Activated T-cell treated with anti-CD3 and anti-CD28 coated beads, Interleukin-2, amount 50 U/mL, for 24 hours (primary cell): ENCODE data around the gene MPO.

ENCODE experiments used
- DNase-seq: peaks from one replicate; pipeline ENCODE4 v3.0.0-alpha.2; 2020
- H3K27ac Mint-ChIP-seq: 2 replicates; pipeline ENCODE4 v1.8.0; 2020; ENCODE audit warnings: mild to moderate bottlenecking, mixed read lengths
- H3K27me3 Mint-ChIP-seq: 2 replicates; pipeline ENCODE4 v1.8.0; 2020; ENCODE audit warnings: mixed read lengths
- H3K36me3 Mint-ChIP-seq: 2 replicates; pipeline ENCODE4 v1.8.0; 2020; ENCODE audit warnings: low read depth, mixed read lengths
- H3K4me1 Mint-ChIP-seq: 2 replicates; pipeline ENCODE4 v1.8.0; 2020; ENCODE audit warnings: low read depth, mixed read lengths
- H3K4me3 Mint-ChIP-seq: 2 replicates; pipeline ENCODE4 v1.8.0; 2020; ENCODE audit warnings: mild to moderate bottlenecking, moderate library complexity, mixed read lengths
- H3K9me3 Mint-ChIP-seq: 2 replicates; pipeline ENCODE4 v1.8.0; 2020; ENCODE audit warnings: mixed read lengths

The MPO gene

GRCh38 chr17:58281511-58282011 is 826 bp upstream of the MPO start:
- no peak overlapping the region for H3K4me3 Mint-ChIP-seq
- H3K9me3 Mint-ChIP-seq = no peaks in the 10 kb centered on the region
- H3K36me3 Mint-ChIP-seq = no peaks in the 10 kb centered on the region
- peaks cover 4% of the 10 kb centered on the region for H3K4me1 Mint-ChIP-seq
- no peak overlapping the region for H3K27ac Mint-ChIP-seq
- peaks cover 33% of the 10 kb centered on the region for H3K27me3 Mint-ChIP-seq
- DNase-seq = no peak

- no peak for DNase-seq
- Mint-ChIP-seq H3K36me3 (no peaks in the 10 kb centered on the region), H3K9me3 (no peaks in the 10 kb centered on the region), H3K27ac (no peak overlapping the region), H3K4me1 (peaks cover 4% of the 10 kb centered on the region), H3K27me3 (peaks cover 33% of the 10 kb centered on the region), H3K4me3 (no peak overlapping the region)
Measured at GRCh38 chr17:58279736-58280479, 827 bp downstream of the MPO start.

GRCh38 chr17:58279016-58279711 is 1.6 kb downstream of the MPO start:
- H3K9me3 Mint-ChIP-seq = no peaks in the 10 kb centered on the region
- no peak for DNase-seq
- H3K27ac Mint-ChIP-seq = no peak overlapping the region
- H3K4me3 Mint-ChIP-seq = no peak overlapping the region
- peaks cover 33% of the 10 kb centered on the region for H3K27me3 Mint-ChIP-seq
- H3K36me3 Mint-ChIP-seq = no peaks in the 10 kb centered on the region
- H3K4me1 Mint-ChIP-seq = peaks cover 4% of the 10 kb centered on the region

GRCh38 chr17:58278661-58279015 is 2.1 kb downstream of the MPO start:
- Mint-ChIP-seq H3K27me3 (peaks cover 32% of the 10 kb centered on the region), H3K36me3 (no peaks in the 10 kb centered on the region), H3K9me3 (no peaks in the 10 kb centered on the region), H3K4me1 (peaks cover 6% of the 10 kb centered on the region), H3K27ac (no peak overlapping the region), H3K4me3 (no peak overlapping the region)
- DNase-seq = no peak

GRCh38 chr17:58277802-58278595 is 2.7 kb downstream of the MPO start:
- peaks cover 12% of the 10 kb centered on the region for H3K4me1 Mint-ChIP-seq
- no peaks in the 10 kb centered on the region for H3K9me3 Mint-ChIP-seq
- H3K27ac Mint-ChIP-seq = no peak overlapping the region
- no peak for DNase-seq
- H3K27me3 Mint-ChIP-seq = peaks cover 31% of the 10 kb centered on the region
- no peak overlapping the region for H3K4me3 Mint-ChIP-seq
- no peaks in the 10 kb centered on the region for H3K36me3 Mint-ChIP-seq

GRCh38 chr17:58277107-58277801 is 3.5 kb downstream of the MPO start:
- no peak overlapping the region for H3K4me3 Mint-ChIP-seq
- no peaks in the 10 kb centered on the region for H3K9me3 Mint-ChIP-seq
- H3K36me3 Mint-ChIP-seq = no peaks in the 10 kb centered on the region
- peaks cover 31% of the 10 kb centered on the region for H3K27me3 Mint-ChIP-seq
- H3K4me1 Mint-ChIP-seq = peaks cover 12% of the 10 kb centered on the region
- H3K27ac Mint-ChIP-seq = no peak overlapping the region
- DNase-seq = no peak

- no peaks in the 10 kb centered on the region for H3K9me3 Mint-ChIP-seq
- DNase-seq = no peak
- H3K36me3 Mint-ChIP-seq = no peaks in the 10 kb centered on the region
- no peak overlapping the region for H3K27ac Mint-ChIP-seq
- H3K4me1 Mint-ChIP-seq = peaks cover 12% of the 10 kb centered on the region
- no peak overlapping the region for H3K4me3 Mint-ChIP-seq
- H3K27me3 Mint-ChIP-seq = peaks cover 31% of the 10 kb centered on the region
Measured at GRCh38 chr17:58276423-58276822, 4.3 kb downstream of the MPO start.

- no peak for DNase-seq
- H3K4me3 Mint-ChIP-seq = no peak overlapping the region
- H3K36me3 Mint-ChIP-seq = no peaks in the 10 kb centered on the region
- no peaks in the 10 kb centered on the region for H3K9me3 Mint-ChIP-seq
- H3K4me1 Mint-ChIP-seq = peaks cover 12% of the 10 kb centered on the region
- H3K27ac Mint-ChIP-seq = no peak overlapping the region
- H3K27me3 Mint-ChIP-seq = peaks cover 26% of the 10 kb centered on the region
Measured at GRCh38 chr17:58275417-58275816, 5.3 kb downstream of the MPO start.

- no peaks in the 10 kb centered on the region for H3K9me3 Mint-ChIP-seq
- H3K27me3 Mint-ChIP-seq = peaks cover 10% of the 10 kb centered on the region
- DNase-seq = no peak
- H3K4me1 Mint-ChIP-seq = peaks cover 8% of the 10 kb centered on the region
- no peak overlapping the region for H3K4me3 Mint-ChIP-seq
- H3K36me3 Mint-ChIP-seq = no peaks in the 10 kb centered on the region
- H3K27ac Mint-ChIP-seq = no peak overlapping the region
Measured at GRCh38 chr17:58273453-58274104, 7.2 kb downstream of the MPO start.

- Mint-ChIP-seq H3K9me3 (no peaks in the 10 kb centered on the region), H3K4me3 (no peak overlapping the region), H3K36me3 (no peaks in the 10 kb centered on the region), H3K27me3 (peaks cover 5% of the 10 kb centered on the region), H3K4me1 (peaks cover 8% of the 10 kb centered on the region), H3K27ac (no peak overlapping the region)
- no peak for DNase-seq
Measured at GRCh38 chr17:58272367-58273280, 8.1 kb downstream of the MPO start.

- Mint-ChIP-seq H3K36me3 (no peaks in the 10 kb centered on the region), H3K27ac (no peak overlapping the region), H3K27me3 (peaks cover 16% of the 10 kb centered on the region), H3K4me3 (no peak overlapping the region), H3K4me1 (peaks cover 8% of the 10 kb centered on the region), H3K9me3 (no peaks in the 10 kb centered on the region)
- DNase-seq = no peak
Measured at GRCh38 chr17:58271216-58271931, 9.4 kb downstream of the MPO start.

GRCh38 chr17:58270476-58271215 is 10.1 kb downstream of the MPO start:
- no peak for DNase-seq
- Mint-ChIP-seq H3K4me1 (peaks cover 8% of the 10 kb centered on the region), H3K27ac (no peak overlapping the region), H3K9me3 (no peaks in the 10 kb centered on the region), H3K36me3 (no peaks in the 10 kb centered on the region), H3K27me3 (peaks cover 21% of the 10 kb centered on the region), H3K4me3 (no peak overlapping the region)
